Bronchial epithelial cell (primary cell): ENCODE measurements around the gene ELMO1. TPM values are rescaled to one million over a fixed set of nuclear protein-coding genes. Genes with fewer than 3 reads are reported as not detected.

Experiments used
- DNase-seq: peaks from one replicate; pipeline ENCODE4 v3.0.0-alpha.2; 2010; ENCODE audit warnings: low read depth
- FAIRE-seq: peaks from 2 replicates; lab custom pipeline; 2011; peaks lifted over from hg19 to GRCh38; lab: Jason Lieb, UNC
- H3K27me3 ChIP-seq: 2 replicates; pipeline ENCODE4 v1.5.1; 2011; ENCODE audit warnings: low read length; ENCODE audit not compliant: control insufficient read depth, insufficient read depth
- H3K36me3 ChIP-seq: 2 replicates; pipeline ENCODE4 v1.5.1; 2011; ENCODE audit warnings: low read length; ENCODE audit not compliant: control insufficient read depth, insufficient read depth
- H3K4me3 ChIP-seq: 2 replicates; pipeline ENCODE4 v1.5.1; 2011; ENCODE audit warnings: mild to moderate bottlenecking, low read depth, low read length, control low read depth
- total RNA-seq: library from RNA; depleted of rRNA; stranded (reverse); fragments of >200 nt; gene quantifications from 2 replicates; pipeline ENCODE4 v1.2.1, GENCODE V29; 2014
- TF ChIP-seq, protein P1 (sequence below): IDR thresholded peaks from 2 replicates; pipeline ENCODE4 v1.5.1; 2011; ENCODE audit warnings: mild to moderate bottlenecking, moderate library complexity, low read length, control low read depth, inconsistent platforms; ENCODE audit not compliant: insufficient read depth, severe bottlenecking

The ELMO1 gene
- total RNA-seq, 1 donor from 2014 or later: under 0.01 TPM

DNA sequence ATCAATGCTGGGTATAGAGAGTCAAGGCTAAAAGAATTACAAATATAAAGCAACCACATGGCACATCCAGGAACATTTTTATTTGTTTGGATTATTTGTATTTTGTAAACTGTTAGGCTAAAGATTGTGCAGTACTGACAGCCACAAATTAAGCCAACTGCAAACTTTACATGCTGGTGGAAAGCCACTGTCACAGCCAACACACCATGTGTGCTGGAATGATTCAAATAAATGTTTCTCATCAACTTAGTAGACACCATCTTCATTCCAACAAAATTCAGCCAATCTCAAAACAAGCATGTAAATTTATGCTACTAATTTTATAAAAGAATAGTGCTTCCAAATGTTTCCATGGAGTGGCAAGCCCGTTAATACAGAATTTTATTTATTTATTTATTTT lies 211.8 kb downstream of the ELMO1 start:
- TF ChIP-seq, protein P1, sequence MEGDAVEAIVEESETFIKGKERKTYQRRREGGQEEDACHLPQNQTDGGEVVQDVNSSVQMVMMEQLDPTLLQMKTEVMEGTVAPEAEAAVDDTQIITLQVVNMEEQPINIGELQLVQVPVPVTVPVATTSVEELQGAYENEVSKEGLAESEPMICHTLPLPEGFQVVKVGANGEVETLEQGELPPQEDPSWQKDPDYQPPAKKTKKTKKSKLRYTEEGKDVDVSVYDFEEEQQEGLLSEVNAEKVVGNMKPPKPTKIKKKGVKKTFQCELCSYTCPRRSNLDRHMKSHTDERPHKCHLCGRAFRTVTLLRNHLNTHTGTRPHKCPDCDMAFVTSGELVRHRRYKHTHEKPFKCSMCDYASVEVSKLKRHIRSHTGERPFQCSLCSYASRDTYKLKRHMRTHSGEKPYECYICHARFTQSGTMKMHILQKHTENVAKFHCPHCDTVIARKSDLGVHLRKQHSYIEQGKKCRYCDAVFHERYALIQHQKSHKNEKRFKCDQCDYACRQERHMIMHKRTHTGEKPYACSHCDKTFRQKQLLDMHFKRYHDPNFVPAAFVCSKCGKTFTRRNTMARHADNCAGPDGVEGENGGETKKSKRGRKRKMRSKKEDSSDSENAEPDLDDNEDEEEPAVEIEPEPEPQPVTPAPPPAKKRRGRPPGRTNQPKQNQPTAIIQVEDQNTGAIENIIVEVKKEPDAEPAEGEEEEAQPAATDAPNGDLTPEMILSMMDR: no peak
- no peak for FAIRE-seq

DNA sequence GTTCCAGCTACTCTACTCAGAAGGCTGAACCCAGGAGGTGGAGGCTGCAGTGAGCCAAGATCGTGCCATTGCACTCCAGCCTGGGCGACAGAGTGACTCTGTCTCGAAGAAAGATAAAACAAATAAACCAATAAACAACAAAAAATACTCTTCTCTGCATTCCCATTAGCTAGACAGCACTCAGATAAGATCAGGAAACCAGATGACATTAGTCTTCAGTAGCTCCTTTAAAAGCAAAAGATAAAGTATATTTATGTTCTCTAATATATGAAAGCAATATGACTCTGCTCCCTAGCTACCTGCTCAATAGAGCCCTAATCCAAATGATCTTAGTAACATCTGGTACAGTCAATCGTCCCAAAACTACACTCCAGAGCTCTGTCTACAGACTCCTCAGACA lies 212.9 kb downstream of the ELMO1 start:
- FAIRE-seq: no peak
- H3K4me3 ChIP-seq: no peak overlapping the region
- no peaks in the 10 kb centered on the region for H3K36me3 ChIP-seq
- H3K27me3 ChIP-seq: no peaks in the 10 kb centered on the region
- no peak for DNase-seq
- TF ChIP-seq, protein P1: no peak

More for the DNA sequence above, 211.8 kb downstream of the ELMO1 start:
- H3K4me3 ChIP-seq: no peak overlapping the region
- DNase-seq: no peak
- no peaks in the 10 kb centered on the region for H3K27me3 ChIP-seq
- H3K36me3 ChIP-seq: no peaks in the 10 kb centered on the region

DNA sequence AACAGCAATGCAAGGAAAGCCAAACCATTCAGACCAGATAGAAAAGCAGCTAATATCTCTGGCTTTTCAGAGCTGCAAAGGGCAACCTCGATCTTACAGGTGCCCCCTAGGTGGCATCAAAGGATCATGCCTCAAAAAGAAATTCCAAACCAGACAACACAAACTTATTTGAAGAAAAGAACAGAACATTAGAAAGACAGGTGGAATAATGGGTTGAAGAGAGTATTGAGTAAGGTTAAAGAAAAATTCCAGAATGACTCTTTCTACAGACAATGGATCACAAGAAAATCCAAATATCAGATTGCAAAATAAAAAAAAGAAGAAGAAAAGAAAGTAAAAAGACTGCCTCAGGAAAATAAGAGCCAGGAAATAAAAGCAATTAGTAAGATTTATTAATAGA lies 213.7 kb downstream of the ELMO1 start:
- TF ChIP-seq, protein P1: peak; percentile 60
- Histone ChIP-seq H3K36me3 (no peaks in the 10 kb centered on the region), H3K27me3 (no peaks in the 10 kb centered on the region), H3K4me3 (no peak overlapping the region)
- no peak for FAIRE-seq
- DNase-seq: peak; percentile 27

DNA sequence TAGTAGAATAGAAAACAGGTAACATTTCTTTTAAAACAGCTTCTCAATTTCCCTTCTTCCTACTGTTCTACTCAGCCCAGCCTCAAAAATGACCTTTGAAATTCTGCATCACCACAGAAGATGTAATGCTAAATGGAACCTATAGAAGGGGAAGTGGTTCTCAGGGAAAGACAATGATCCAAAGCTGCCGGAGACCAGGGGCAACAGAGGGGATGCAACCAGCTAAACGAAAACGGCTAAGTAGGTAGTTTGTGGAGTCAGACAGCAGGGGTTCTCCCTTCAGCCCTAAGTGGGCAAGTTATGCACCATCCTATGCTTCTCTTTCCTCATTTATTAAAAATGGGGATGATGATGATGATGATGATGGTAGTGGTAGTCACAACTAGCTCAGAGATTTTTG lies 214.3 kb downstream of the ELMO1 start:
- TF ChIP-seq, protein P1: no peak
- no peak for FAIRE-seq
- Histone ChIP-seq H3K36me3 (no peaks in the 10 kb centered on the region), H3K27me3 (no peaks in the 10 kb centered on the region), H3K4me3 (no peak overlapping the region)
- DNase-seq: no peak

DNA sequence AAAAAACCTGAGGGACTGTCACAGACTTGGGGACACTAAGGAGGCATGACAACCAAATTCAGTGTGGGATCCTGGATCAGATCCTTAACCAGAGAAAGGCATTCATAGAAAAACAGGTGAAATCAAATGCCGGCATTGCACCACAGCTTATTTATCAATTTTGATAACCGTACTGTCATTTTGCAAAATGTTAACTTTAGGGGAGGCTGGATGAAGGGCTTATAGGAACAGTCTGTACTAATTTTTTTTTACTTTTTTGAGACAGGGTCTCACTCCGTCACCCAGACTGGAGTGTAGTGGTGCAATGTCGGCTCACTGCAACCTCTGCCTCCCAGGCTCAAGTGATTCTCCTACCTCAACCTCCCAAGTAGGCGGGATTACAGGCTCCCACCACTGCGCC lies 217.1 kb downstream of the ELMO1 start:
- FAIRE-seq (no peak), DNase-seq (no peak)
- no peaks in the 10 kb centered on the region for H3K27me3 ChIP-seq
- TF ChIP-seq, protein P1: no peak
- H3K4me3 ChIP-seq: no peak overlapping the region
- no peaks in the 10 kb centered on the region for H3K36me3 ChIP-seq

DNA sequence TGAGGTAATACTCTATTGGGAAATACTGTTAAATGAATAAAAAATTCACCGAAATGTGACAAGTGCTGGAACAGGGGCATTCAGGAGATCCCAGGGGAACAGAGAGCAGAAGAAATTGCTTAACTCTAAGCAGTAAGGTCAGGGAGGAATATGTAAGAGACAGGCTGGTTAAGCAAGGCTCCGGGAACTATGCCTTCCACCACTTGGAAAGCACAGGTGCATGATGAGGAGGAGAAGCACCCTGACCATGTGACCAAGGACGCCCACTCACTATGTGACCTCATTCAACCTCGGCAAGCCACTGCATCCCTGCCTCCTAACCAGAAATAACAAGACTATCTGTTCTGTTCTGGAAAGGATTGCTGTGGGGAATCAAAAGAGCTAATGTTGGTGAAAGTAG lies 218.4 kb downstream of the ELMO1 start:
- FAIRE-seq: no peak
- H3K36me3 ChIP-seq: no peaks in the 10 kb centered on the region
- H3K27me3 ChIP-seq: no peaks in the 10 kb centered on the region

More for the DNA sequence above, 218.4 kb downstream of the ELMO1 start:
- TF ChIP-seq, protein P1: no peak
- H3K4me3 ChIP-seq: no peak overlapping the region
- DNase-seq: no peak
